ENCODE measurements around the gene MPIG6B.

The MPIG6B gene

GRCh38 chr6:31702819-31703716 lies 20.1 kb upstream of the MPIG6B start, which contains the start of gene ABHD16A (continued):
- TF ChIP-seq, protein P1, sequence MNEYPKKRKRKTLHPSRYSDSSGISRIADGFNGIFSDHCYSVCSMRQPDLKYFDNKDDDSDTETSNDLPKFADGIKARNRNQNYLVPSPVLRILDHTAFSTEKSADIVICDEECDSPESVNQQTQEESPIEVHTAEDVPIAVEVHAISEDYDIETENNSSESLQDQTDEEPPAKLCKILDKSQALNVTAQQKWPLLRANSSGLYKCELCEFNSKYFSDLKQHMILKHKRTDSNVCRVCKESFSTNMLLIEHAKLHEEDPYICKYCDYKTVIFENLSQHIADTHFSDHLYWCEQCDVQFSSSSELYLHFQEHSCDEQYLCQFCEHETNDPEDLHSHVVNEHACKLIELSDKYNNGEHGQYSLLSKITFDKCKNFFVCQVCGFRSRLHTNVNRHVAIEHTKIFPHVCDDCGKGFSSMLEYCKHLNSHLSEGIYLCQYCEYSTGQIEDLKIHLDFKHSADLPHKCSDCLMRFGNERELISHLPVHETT (tag by site-specific recombination; IDR thresholded peaks at IDR 0.05), result no peak
- TF ChIP-seq ZNF202 (tag by site-specific recombination; IDR thresholded peaks at IDR 0.05; ENCODE audit: borderline replicate concordance) (no peak), ZNF335 (tag by site-specific recombination; conservative IDR thresholded peaks at IDR 0.05) (peak; percentile 88), ZNF747 (tag by site-specific recombination; IDR thresholded peaks at IDR 0.05) (no peak), ELK4 (IDR thresholded peaks at IDR 0.05; ENCODE audit: borderline replicate concordance, low read depth, low read length) (no peak), ZNF529 (tag by site-specific recombination; IDR thresholded peaks at IDR 0.05; ENCODE audit: insufficient replicate concordance) (no peak), ZNF394 (tag by site-specific recombination; IDR thresholded peaks at IDR 0.05; ENCODE audit: borderline replicate concordance) (no peak; the same call in 1 of the 2 replicates), ZFP69B (tag by site-specific recombination; IDR thresholded peaks at IDR 0.05) (0 out of 2 replicates have a peak, but pooled peaks have one; percentile 26), ZNF530 (tag by site-specific recombination; IDR thresholded peaks at IDR 0.05; ENCODE audit: low read depth) (no peak), ZNF791 (tag by site-specific recombination; IDR thresholded peaks at IDR 0.05) (no peak), ZBTB11 (tag by site-specific recombination; conservative IDR thresholded peaks at IDR 0.05; ENCODE audit: low read depth) (peak; percentile 33), ZNF184 (tag by site-specific recombination; IDR thresholded peaks at IDR 0.05) (no peak), ZNF398 (tag by site-specific recombination; IDR thresholded peaks at IDR 0.05) (no peak), ZNF433 (tag by site-specific recombination; IDR thresholded peaks at IDR 0.05; ENCODE audit: low read depth) (no peak), ZNF37A (tag by site-specific recombination; IDR thresholded peaks at IDR 0.05) (no peak), YY2 (tag by site-specific recombination; IDR thresholded peaks at IDR 0.05) (no peak)
- TF ChIP-seq, protein P2, sequence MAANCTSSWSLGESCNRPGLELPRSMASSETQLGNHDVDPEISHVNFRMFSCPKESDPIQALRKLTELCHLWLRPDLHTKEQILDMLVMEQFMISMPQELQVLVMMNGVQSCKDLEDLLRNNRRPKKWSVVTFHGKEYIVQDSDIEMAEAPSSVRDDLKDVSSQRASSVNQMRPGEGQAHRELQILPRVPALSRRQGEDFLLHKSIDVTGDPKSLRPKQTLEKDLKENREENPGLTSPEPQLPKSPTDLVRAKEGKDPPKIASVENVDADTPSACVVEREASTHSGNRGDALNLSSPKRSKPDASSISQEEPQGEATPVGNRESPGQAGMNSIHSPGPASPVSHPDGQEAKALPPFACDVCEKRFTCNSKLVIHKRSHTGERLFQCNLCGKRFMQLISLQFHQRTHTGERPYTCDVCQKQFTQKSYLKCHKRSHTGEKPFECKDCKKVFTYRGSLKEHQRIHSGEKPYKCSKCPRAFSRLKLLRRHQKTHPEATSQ (tag by site-specific recombination; IDR thresholded peaks at IDR 0.05), result peak; percentile 67; the same call in 1 of the 2 replicates
- TF ChIP-seq, protein P3, sequence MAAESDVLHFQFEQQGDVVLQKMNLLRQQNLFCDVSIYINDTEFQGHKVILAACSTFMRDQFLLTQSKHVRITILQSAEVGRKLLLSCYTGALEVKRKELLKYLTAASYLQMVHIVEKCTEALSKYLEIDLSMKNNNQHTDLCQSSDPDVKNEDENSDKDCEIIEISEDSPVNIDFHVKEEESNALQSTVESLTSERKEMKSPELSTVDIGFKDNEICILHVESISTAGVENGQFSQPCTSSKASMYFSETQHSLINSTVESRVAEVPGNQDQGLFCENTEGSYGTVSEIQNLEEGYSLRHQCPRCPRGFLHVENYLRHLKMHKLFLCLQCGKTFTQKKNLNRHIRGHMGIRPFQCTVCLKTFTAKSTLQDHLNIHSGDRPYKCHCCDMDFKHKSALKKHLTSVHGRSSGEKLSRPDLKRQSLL (tag by site-specific recombination; IDR thresholded peaks at IDR 0.05), result no peak
- TF ChIP-seq, protein P4, sequence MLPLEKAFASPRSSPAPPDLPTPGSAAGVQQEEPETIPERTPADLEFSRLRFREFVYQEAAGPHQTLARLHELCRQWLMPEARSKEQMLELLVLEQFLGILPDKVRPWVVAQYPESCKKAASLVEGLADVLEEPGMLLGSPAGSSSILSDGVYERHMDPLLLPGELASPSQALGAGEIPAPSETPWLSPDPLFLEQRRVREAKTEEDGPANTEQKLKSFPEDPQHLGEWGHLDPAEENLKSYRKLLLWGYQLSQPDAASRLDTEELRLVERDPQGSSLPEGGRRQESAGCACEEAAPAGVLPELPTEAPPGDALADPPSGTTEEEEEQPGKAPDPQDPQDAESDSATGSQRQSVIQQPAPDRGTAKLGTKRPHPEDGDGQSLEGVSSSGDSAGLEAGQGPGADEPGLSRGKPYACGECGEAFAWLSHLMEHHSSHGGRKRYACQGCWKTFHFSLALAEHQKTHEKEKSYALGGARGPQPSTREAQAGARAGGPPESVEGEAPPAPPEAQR (tag by site-specific recombination; IDR thresholded peaks at IDR 0.05), result no peak
- TF ChIP-seq, protein P5, sequence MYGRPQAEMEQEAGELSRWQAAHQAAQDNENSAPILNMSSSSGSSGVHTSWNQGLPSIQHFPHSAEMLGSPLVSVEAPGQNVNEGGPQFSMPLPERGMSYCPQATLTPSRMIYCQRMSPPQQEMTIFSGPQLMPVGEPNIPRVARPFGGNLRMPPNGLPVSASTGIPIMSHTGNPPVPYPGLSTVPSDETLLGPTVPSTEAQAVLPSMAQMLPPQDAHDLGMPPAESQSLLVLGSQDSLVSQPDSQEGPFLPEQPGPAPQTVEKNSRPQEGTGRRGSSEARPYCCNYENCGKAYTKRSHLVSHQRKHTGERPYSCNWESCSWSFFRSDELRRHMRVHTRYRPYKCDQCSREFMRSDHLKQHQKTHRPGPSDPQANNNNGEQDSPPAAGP (tag by site-specific recombination; IDR thresholded peaks at IDR 0.05), result peak; percentile 79
- TF ChIP-seq, protein P6, sequence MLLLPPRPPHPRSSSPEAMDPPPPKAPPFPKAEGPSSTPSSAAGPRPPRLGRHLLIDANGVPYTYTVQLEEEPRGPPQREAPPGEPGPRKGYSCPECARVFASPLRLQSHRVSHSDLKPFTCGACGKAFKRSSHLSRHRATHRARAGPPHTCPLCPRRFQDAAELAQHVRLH (tag by site-specific recombination; IDR thresholded peaks at IDR 0.05), result peak; percentile 9; the same call in 1 of the 2 replicates
